ENCODE results near the gene PPP4R3B. TPM values are rescaled to one million over a fixed set of nuclear protein-coding genes. Genes with fewer than 3 reads are reported as not detected.

PPP4R3B gene
- total RNA-seq, 1 experiment from 2014 or later: 97.2 TPM

DNA sequence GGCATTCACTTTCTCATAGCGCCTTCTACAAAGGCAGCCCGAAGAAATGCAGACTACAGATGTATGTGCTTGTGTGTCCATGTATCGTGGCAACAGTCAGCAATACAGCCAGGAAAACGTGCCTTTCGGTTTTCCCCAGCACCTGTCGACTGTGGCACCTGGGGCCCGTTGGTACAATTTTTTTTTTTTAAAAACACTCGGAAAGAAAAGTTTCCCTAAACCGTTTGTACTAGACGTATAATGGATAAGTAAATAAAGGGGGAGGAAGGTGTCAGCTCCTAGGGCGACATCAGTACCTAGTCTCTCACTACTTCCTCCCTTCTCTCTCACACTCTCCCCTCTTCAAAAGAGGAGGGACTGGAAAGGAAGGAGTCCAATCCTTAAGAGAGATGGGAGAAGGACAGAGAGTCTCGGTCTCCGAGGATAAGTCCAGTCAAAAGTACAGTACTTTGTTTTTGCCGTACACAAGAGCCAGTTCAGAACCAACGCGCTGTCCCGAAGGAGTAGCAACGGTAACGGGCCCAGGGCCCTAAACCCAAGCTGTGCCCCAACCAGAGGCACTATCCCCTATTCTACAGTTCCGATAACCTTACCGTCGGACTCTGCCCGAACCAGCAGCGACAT lies 759 bp downstream of the PPP4R3B start:
- peaks cover 12% of the 10 kb centered on the region for H3K4me1 Mint-ChIP-seq (ENCODE audit: insufficient read depth, unreplicated experiment)
- BruUV-seq (replicated peaks): TSS peak; percentile 20
- POLR2A ChIA-PET: interaction anchor here (0.9 to 3.0 kb wide), 9 partner anchors 21 to 384 kb away, joined by 3 to 37 read pairs (median 6); partner anchors contain the start of genes CCDC88A and CFAP36

DNA sequence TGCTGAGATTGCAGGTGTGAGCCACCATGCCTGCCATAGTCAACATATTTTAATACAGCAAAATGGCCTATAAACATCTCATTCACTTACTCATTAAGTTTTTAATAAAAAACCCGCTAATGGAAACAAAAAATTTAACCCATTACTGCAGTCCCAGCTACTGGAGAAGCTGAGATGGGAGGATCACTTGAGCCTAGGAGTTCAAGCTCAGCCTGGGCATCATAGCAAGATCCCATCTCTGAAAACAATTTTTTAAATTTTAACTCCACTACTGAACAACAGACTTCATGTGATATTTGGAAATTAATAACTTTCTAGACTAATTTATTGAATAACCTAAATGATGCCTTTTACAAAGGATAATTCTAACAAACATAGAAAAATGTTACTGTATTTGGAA lies 5.4 kb downstream of the PPP4R3B start:
- no peaks in the 10 kb centered on the region for H3K9me3 Mint-ChIP-seq (ENCODE audit: unreplicated experiment)
- POLR2A ChIA-PET: interaction anchor here (0.6 to 1.4 kb wide), 3 partner anchors 11 to 26 kb away, joined by 3 read pairs; no protein-coding TSS in a partner anchor
- H3K4me3 Mint-ChIP-seq (ENCODE audit: unreplicated experiment): no peak overlapping the region
- H3K4me1 Mint-ChIP-seq (ENCODE audit: insufficient read depth, unreplicated experiment): peaks cover 7% of the 10 kb centered on the region
- no peaks in the 10 kb centered on the region for H3K27me3 Mint-ChIP-seq (ENCODE audit: insufficient read depth, unreplicated experiment)
- H3K27ac Mint-ChIP-seq (ENCODE audit: low read depth, unreplicated experiment): no peak overlapping the region
- CTCF ChIA-PET: interaction anchor here (0.6 to 1.4 kb wide), 2 partner anchors 15 to 39 kb away, joined by 3 to 6 read pairs; no protein-coding TSS in a partner anchor
- intact Hi-C loops (cut with micrococcal nuclease): no loop called here
- BruUV-seq (replicated peaks): no TSS peak
- TF ChIP-seq, protein P1, sequence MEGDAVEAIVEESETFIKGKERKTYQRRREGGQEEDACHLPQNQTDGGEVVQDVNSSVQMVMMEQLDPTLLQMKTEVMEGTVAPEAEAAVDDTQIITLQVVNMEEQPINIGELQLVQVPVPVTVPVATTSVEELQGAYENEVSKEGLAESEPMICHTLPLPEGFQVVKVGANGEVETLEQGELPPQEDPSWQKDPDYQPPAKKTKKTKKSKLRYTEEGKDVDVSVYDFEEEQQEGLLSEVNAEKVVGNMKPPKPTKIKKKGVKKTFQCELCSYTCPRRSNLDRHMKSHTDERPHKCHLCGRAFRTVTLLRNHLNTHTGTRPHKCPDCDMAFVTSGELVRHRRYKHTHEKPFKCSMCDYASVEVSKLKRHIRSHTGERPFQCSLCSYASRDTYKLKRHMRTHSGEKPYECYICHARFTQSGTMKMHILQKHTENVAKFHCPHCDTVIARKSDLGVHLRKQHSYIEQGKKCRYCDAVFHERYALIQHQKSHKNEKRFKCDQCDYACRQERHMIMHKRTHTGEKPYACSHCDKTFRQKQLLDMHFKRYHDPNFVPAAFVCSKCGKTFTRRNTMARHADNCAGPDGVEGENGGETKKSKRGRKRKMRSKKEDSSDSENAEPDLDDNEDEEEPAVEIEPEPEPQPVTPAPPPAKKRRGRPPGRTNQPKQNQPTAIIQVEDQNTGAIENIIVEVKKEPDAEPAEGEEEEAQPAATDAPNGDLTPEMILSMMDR (IDR thresholded peaks at IDR 0.05; ENCODE audit: unreplicated experiment): no peak
- no peak for DNase-seq (ENCODE audit: unreplicated experiment)
- H3K36me3 Mint-ChIP-seq (ENCODE audit: insufficient read depth, unreplicated experiment): peaks cover 60% of the 10 kb centered on the region

More for the DNA sequence above, 759 bp downstream of the PPP4R3B start:
- Mint-ChIP-seq H3K36me3 (ENCODE audit: insufficient read depth, unreplicated experiment) (peaks cover 39% of the 10 kb centered on the region), H3K4me3 (ENCODE audit: unreplicated experiment) (no peak overlapping the region), H3K27me3 (ENCODE audit: insufficient read depth, unreplicated experiment) (no peaks in the 10 kb centered on the region), H3K27ac (ENCODE audit: low read depth, unreplicated experiment) (no peak overlapping the region), H3K9me3 (ENCODE audit: unreplicated experiment) (no peaks in the 10 kb centered on the region)
- peak; percentile 71 for DNase-seq (ENCODE audit: unreplicated experiment)
- intact Hi-C loops (cut with micrococcal nuclease): no loop called here
- TF ChIP-seq, protein P1 (IDR thresholded peaks at IDR 0.05; ENCODE audit: unreplicated experiment): no peak
- CTCF ChIA-PET: no interaction called here

DNA sequence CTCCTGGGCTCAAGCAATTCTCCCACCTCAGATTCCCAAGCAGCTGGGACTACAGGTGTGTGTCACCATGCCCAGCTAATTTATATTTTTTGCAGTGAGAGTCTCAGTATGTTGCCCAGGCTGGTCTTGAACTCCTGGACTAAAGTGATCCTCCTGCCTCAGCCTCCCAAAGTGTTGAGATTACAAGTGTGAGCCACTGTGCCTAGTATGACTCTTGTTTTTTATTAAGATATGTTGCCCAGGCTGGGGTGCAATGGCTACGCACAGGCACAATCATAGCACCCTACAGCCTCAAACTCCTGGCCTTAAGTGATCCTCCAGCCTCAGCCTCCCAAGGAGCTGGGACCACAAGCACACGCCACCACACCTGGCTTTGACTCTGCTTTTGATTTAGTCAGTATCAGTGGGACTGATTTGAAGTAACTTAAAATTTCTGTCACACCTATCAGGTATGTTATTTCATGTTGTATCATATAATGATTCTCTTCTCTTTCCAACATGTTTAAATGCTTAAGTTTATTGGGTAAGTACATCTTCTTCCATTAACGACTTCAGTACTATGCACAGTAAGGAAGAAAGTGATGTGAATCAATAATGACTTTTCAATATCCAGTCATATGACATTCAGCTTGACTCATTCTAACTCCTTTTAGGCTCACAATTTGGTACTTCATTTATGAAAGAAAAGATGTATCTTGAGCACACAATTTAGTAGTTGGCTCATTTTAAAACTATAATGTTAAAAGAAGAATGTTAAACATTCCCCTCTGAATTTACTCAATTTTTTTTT lies 6.3 kb downstream of the PPP4R3B start:
- Mint-ChIP-seq H3K4me1 (ENCODE audit: insufficient read depth, unreplicated experiment) (peaks cover 7% of the 10 kb centered on the region), H3K27ac (ENCODE audit: low read depth, unreplicated experiment) (peak overlapping the region; percentile 16), H3K36me3 (ENCODE audit: insufficient read depth, unreplicated experiment) (peaks cover 60% of the 10 kb centered on the region), H3K4me3 (ENCODE audit: unreplicated experiment) (no peak overlapping the region), H3K9me3 (ENCODE audit: unreplicated experiment) (no peaks in the 10 kb centered on the region), H3K27me3 (ENCODE audit: insufficient read depth, unreplicated experiment) (no peaks in the 10 kb centered on the region)
- DNase-seq (ENCODE audit: unreplicated experiment): no peak
- TF ChIP-seq, protein P1 (IDR thresholded peaks at IDR 0.05; ENCODE audit: unreplicated experiment): no peak
- no TSS peak for BruUV-seq (replicated peaks)
- POLR2A ChIA-PET: interaction anchor here (0.6 to 1.6 kb wide), 7 partner anchors 10 to 127 kb away, joined by 3 to 5 read pairs (median 3); no protein-coding TSS in a partner anchor
- intact Hi-C loops (cut with micrococcal nuclease): no loop called here
- CTCF ChIA-PET: interaction anchor here (0.6 to 1.4 kb wide), 5 partner anchors 11 to 66 kb away, joined by 3 to 6 read pairs (median 3); no protein-coding TSS in a partner anchor

Data from MCF 10A (cell line).